ENCODE results near the gene TSSK1B.

GRCh38 chr5:113384782-113385285 is 50.0 kb downstream of the TSSK1B start:
- TF ChIP-seq POLR2A (IDR thresholded peaks at IDR 0.05) (no peak), CTCF (IDR thresholded peaks at IDR 0.05) (no peak)

Measured in testis (tissue), 2 donors.